HG02763 (cell line): ENCODE results near the gene FOXN3.
"Not testable (repeated sequence)": the region's sequence is repeated elsewhere in the genome, so short reads cannot be mapped to it uniquely, and the experiment has no call there.

ENCODE experiments used
- ATAC-seq: cut with Tn5 transposase; IDR thresholded peaks from one replicate; pipeline ENCODE4 v1.9.1; 2021; ENCODE audit warnings: mild to moderate bottlenecking, moderate library complexity; ENCODE audit not compliant: unreplicated experiment

The FOXN3 gene

DNA sequence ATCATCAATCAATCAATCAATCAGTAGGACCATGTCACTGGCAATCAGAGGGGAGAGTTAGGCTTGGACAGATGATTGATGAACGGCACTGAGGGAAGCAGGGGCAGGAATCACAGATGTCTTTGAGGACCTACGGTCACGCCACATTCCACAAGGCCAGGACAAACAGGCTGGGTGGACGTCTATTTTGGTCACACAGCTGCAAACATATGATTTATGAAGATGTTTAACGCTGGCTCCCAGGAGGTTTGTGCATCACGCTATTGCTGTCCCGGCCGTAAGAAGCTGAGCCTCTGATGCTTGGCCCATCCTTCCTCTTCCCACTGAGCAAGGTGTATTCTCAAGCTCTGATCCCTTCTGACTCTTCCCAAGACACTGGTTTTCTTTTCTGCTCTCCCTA is 160.8 kb downstream of the FOXN3 start:
- ATAC-seq = no peak

DNA sequence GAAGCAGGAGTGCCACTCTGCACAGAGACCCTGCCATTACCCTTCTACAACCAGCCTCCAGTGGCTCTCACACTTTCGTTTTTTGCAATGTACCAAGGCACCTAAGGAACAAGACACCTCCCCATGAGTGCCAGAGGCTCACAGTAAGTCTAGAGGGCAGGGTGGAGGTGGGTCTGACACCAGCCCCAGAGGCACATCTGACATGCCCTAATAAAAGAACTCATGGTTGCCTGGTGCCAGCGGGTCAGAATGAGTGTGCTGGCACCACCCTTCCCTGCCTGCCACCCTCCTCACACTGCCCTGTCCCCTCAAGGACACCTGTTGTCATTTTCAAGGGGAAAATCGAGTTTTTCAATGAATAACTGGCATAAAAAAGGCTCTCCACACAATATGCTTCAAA is 161.2 kb downstream of the FOXN3 start:
- ATAC-seq = no peak

DNA sequence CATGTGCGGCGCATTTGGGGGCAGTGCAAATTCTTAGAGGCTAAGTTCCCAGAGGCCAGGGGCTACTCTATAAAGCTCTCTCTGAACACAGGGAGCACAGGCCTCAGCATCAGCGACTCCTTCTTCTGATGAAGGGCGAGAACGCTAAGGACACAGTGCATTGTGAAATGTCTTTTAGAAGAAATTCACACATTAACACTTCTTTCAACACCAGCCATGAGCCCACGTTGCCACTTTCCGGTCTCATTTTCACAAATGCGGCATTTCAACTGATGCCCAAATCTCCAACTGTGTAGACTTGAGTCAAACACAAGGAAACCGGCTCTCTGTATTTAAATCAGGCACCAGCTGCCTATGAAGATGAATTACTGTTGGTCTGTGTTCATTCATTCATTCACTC is 162.0 kb downstream of the FOXN3 start:
- no peak for ATAC-seq

DNA sequence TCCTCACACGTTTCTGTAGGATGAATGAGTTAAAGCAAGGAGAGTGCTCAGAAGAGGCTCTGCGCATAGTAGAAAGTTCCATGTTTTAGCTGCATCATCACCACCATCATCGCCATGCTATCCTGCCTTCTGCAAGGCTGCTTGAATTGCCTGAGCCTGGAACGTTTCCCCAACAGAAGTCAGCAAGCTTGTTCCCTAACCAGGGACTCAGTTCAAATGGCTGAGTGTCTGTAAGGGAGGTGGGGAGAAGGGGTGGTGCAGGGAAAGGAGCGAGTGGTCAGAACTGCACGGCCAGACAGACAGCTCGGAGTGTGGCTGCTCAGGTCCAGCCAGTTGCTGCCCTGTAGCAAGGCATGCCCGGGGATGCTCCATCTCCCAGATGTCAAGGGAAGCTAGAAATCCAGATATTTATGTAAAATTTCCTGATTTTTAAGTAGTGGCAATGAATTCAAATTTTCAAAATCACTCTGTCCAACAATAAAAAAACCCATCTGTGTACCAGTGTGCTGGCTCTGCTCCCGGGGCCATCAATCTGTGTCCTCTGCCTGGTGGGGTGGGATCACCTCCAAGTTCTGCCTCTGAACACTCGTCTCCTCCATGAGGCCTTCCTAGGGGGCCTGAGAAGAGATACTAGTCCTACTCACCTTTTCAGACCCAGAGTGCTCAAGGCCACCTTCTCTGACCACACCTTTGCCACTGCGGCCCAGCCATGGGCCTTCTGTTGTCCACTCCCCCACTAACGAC is 162.7 kb downstream of the FOXN3 start:
- no peak for ATAC-seq

DNA sequence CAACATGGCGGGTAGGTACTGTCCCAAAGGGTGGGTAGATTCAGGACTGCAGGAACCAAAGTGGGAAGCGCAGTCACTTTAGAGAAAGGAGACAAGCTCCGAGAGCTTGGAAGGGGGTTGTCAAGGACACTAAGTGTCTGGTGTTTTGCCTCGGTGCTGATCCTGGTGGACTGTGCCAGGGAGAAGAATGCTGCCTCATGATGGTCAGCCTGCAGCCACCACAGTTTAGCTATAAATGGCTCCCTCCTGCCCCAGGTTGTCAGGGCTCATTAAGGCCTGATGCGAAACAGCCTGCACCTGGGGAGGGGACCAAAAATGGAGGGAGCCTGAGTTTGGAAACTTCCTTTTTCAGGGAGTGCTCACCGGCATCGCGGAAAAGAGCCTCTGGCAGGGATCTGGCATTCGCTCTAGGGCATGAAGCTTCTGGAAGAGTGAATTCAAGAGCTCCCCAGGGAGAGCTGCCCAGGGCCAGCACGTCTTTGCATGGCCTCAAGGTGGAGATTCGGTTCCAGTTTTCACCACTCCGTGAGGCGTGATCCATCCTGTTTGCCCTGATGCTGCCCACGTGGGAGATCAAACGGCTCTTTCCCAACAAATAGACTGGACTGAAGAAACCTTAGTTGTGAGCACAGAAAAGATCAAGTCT is 164.0 kb downstream of the FOXN3 start:
- ATAC-seq = no peak

DNA sequence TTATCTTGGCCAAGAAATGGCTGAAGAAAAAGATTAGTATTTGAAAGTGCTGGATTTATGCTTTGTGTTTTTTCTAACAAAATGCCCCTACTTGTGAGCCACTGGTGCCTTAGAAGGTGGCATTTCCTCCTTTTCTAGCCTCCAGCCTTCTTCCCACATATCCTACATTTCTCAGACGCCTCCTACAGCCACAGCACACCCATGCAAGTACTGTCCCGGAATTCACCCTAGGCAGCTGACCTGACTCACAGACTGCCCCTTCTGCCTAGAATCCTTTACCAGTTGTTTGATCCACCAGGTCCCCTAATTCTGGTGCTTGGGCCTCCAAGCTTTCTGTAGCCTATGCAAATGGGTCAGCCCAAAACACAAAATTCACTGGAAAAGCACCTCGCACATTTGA is 166.0 kb downstream of the FOXN3 start:
- no peak for ATAC-seq

DNA sequence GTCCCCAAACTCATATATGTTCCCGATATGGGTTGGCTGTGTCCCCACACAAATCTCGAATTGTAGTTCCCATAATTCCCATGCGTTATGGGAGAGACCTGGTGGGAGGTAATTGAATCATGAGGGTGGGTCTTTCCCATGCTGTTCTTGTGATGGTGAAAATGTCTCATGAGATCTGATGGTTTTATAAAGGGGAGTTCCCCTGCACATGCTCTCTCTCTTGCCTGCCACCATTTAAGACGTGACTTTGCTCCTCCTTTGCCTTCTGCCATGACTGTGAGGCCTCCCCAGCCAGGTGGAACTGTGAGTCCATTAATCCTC is 166.4 kb downstream of the FOXN3 start:
- ATAC-seq = not testable (repeated sequence)

DNA sequence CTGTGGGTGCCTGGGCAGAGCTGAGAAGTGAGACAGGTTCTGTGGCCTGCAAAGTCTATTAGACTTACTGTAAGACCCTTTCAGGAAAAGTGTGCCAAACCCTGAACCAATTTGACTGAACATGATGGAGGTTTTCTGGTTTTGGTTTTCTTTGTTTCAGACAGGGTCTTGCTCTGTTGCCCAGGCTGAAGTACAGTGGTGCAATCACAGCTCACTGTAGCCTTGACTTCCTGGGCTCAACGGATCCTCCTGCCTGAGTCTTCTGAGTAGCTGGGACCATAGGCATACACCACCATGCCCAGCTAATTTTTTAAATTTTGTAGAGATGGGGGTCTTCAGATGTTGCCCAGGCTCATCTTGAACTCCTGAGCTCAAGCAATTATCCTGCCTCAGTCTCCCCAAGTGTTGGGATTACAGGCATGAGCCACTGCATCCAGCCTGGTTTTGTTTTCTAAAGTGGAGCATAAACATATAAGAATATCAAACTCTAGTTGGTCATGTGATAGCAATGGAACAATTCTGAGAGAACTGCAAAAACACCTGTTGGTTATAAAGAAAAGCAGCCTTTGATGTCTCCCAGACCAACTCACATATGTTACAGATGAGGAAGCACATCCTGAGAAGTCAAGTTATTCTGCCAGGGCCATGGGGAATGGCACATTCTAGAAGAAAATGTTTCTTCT is 166.9 kb downstream of the FOXN3 start:
- no peak for ATAC-seq

DNA sequence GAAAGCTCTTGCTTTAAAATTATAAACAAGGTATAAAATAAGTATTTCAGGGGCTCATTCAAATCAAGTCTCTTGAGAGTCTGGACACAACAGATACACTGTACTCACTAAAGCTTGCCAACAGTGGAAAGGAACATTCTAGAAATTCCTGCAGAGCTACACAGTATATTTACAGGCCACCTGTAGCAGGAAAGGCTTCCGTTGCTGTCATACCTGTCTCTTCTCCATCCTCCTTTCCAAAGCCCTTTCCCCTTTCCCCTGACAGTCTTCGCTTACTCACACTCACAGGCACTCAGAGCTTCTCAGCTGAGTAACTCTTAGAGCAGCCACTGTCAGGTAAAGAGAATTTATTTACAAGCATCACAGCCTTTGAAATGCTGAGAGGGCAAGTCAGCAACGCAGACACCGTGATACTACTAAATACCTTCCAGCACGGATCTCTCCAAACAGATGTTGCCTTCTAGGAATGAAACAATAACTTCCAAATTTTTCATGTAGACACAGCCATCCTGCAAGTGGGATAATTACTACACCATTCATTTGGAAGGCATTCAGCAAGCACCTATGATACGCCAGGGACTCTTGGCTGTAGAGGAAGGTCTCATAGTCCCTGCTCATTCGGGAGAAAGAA is 167.9 kb downstream of the FOXN3 start:
- ATAC-seq = no peak

DNA sequence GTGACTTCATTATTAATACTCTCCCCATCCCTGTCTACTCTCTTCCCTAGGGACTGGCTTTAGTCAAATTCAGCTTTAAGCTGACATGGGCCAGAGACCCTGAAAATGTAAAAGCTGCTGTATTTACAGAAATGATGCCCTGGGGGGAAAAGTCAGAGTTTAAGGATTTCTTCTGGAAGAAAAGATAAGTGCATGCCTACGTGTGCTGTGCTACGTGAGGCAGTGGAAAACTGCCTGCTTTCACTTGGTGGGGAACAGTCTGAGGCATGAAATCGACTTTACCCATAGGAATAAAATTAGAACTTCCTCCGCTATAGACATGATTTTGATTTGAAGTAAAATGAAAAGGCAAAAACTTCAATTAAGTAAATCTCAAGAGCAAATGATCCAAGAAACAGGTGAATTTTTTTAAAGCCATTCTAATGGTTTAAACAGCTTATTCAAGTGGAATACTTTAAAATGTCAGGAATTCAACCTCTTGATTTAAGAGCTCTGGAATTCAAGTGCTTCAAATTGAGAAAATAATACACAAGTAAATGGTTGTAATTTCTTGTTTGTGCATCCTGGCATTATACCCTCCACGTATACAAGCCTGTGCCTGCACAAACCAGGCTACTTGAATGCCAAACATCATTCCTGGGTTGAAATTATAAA is 168.5 kb downstream of the FOXN3 start:
- ATAC-seq = no peak

DNA sequence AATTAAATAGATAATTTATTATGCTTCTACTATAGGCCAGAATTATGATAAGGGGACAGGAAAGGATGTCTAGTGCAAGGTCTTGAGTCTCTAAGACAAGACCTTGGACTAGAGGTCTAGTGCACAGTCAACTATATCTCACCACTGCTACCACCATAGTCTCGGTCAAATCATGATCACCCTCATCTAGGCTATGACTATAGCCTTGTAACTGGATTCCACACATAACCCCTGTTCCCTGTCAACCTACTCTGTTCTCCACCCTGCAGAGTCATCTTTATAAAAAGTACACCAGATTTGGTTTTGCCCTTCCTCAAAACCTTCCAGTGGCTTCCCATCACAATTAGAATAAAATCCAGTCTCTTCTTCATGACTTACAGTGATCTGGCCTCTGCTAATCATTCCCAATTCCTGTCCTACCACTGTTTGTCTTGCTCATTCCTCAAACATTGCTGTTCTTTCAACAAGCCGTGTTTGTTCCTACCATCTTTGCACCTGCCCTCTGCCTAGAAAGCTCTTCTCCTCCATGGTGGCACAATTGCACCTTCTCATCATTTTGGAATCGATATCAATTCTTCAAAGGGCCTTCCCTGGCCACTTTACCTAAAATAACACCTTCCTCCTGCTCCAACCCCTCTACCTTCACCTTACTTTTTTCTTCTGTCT is 169.4 kb downstream of the FOXN3 start:
- ATAC-seq = no peak

DNA sequence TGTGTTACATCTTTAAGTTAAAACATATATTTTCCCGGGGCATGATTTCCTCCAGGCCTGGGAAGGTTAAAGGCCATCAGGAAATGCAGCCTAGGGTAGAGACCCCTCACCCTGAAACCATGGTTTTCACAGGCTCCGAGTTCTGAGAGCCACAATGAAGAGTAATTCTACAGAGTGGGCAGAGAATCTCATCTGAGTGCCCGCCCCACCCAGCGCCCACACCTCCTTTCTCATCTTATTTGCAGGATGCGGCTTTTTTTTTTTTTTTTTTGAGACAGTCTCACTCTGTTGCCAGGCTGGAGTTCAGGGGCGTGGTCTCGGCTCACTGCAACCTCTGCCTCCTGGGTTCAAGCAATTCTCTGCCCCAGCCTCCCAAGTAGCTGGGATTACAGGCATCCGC is 170.7 kb downstream of the FOXN3 start:
- no peak for ATAC-seq

DNA sequence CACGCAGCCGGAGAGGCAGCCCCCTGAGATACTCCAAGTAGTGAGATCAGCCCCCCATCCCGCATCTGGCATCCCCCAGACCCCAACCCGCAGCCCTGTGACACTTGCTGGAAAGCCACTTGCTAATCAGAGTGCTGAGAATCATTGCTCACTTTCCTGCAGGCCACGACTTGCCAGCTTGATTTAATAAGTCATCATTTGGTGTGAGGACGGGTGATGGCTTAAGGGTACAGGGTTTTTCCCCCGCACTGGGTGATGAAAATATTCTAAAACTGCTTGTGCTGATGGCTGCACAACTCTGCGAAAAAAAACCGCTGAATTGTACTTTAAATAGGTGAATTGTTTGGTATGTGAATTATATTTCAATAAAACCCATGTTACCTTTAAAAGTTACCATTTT is 171.2 kb downstream of the FOXN3 start:
- no peak for ATAC-seq

DNA sequence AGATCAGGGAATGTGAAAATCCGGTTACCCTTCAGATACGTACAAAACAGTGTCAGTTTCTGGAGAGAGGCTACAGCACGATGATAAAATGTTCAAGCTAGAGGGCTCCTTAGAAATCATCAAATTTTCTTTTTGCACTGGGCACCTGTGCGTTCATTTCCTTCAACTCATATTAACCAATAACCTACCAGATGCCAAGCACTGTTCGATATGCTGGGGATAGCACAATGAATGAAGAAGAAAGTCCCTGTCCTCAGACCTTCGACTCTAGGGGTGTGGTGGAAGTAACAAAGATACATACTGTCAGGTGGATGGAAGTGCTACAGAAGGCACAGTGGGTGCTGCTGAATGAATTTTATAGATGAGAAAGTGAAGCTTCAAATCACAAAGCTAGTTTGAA is 172.3 kb downstream of the FOXN3 start:
- no peak for ATAC-seq

DNA sequence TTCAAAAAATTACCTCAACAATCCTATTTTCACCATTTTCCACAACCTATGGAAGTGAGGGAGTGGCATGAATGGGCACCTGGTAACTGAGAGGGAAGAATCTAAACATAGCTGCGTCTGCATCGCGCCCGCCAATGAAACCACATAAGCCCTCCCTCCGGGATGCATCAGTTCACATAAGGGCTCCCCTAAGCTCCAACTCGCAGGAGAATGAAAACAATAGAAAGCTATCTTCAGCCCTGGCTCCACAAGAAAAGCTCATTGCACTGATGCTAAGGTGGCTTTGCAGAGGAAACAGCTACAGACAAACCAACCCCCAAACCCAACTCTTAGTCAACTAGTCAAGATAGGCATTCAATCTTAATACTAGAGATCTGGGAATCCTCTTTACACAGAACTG is 173.3 kb downstream of the FOXN3 start:
- ATAC-seq = no peak

DNA sequence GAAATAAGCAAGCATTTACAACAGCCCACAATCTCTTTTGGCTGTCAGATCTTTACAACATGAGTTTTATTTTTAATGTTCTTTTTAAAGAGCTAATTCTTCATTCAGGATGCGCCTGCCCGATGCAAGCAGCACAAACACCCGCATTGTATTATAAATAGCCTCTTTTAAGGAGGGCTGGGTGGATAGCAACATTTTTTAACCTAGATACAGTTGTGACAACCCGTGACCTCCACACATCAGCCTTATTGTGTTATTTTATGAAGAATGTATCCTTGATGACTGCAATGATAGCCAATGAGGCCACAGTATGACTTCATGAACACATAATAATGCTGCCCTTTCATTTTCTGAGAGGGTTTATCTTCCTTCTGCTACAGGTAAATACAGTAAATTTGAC is 173.7 kb downstream of the FOXN3 start:
- ATAC-seq = no peak

DNA sequence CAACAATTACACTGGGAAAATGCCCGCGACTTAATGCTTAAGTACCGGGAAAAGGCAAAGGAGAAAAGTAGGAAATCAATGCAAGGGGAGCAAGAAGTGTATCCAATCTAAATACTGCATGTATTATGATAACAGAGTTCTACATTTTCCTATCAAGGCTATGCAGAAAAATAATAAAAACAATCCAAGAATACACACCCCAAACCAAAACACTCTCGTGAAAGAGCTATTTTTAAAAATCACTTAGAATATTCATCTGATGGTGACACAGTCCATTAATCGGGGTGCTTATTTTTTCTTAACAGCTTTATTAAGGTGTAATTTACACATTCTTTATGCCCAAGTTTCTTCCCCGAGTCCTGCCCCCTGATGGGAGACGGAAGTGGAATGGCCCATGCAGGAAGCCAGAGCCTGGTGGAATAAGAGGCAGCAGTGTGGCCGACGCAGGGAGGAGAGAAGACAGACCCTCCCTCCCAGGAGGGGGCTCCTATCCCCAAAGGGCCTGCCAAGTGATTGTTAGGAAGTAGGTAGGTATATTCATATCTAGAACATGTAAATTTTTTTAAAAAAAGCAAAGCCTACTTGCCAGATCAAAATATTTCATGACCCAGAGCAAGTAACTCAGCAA is 174.3 kb downstream of the FOXN3 start:
- ATAC-seq = no peak

DNA sequence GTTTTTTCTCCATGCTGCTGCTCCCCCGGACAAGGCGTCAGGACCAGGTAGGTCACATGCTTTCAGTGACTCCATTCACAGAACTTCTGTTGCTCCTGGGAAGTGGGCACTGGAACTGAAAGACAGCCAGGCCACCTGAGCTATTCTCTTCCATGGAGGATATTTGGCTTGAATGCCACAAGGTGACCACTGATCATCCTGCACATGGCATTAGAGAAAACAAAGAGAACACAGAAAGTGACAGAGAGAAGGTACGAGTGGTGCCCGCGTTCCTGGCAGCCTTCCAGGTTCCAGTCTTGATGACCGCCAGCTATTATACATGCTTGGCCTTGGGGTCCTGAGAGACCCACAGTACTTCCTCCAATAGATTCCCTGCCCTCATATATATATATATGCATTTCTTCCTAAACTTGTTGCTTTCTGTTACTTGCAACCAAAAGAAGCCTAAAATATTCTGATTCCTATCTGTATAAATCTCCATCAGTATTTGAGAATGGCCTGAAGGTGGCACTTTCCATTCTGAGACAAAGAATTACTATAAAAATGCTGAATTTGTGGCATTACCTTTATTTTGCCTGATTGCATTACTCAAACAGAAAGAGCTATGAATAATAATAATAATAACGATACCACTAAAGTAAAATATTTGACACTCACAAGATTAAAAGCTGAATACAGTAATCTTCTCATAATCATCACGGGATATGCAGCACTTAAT is 174.9 kb downstream of the FOXN3 start:
- ATAC-seq = no peak

DNA sequence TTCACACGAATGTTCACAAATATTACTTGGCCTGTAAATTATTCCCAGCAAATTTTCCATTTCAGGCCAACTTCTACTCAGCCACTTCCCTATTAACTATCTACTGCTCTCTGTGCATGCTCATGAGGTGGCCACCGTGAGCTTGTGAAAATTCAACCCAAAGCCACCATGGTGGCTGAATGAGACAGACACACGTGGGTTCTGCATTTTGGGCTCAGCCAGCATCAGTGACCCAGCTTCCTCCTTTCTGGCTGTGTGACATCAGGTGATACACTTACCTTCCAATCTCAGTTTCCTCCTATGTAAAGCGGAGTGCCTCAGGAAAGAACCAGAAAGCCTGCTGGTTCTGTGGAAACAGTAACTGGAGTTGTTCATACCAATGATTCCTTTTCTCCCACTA is 175.8 kb downstream of the FOXN3 start:
- ATAC-seq = no peak

DNA sequence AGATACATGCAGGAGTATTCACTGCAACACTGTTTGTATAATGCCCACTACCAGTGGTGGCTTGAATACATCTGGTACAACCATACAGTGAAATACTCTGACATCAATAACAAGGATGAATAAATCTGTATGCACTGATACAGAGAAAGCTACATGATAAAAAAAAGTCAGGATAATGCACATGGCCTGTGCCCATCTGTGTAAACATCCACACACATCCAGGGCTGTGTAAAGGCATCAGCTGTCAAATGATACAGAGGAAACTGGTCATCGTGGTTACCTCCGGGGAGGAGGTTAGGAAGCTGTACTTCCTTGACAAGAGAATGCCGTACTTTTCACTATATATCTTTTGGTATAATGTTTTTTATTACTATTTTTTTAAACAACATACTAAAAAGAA is 176.6 kb downstream of the FOXN3 start:
- no peak for ATAC-seq
